Body of pancreas (tissue), 4 donors: ENCODE measurements around the gene TCP10L.

Experiments used
- POLR2A ChIP-seq, 3 donors: fragments of 450-650 bp; IDR thresholded peaks; one replicate each; pipeline ENCODE4 v1.6.1; 2016; ENCODE audit warnings: antibody characterized with exemption in 3 of 3, mild to moderate bottlenecking in 2 of 3
- TF ChIP-seq, protein P1 (sequence below), 7 experiments: fragments of 450-650 bp in 4 of 7; fragments of 200-600 bp in 3 of 7; sonication (generic) in 3 of 7; IDR thresholded peaks; one replicate each; pipeline ENCODE4 v1.5.1; 2016 to 2019; ENCODE audit warnings: antibody characterized with exemption in 7 of 7

- TF ChIP-seq, protein P1, sequence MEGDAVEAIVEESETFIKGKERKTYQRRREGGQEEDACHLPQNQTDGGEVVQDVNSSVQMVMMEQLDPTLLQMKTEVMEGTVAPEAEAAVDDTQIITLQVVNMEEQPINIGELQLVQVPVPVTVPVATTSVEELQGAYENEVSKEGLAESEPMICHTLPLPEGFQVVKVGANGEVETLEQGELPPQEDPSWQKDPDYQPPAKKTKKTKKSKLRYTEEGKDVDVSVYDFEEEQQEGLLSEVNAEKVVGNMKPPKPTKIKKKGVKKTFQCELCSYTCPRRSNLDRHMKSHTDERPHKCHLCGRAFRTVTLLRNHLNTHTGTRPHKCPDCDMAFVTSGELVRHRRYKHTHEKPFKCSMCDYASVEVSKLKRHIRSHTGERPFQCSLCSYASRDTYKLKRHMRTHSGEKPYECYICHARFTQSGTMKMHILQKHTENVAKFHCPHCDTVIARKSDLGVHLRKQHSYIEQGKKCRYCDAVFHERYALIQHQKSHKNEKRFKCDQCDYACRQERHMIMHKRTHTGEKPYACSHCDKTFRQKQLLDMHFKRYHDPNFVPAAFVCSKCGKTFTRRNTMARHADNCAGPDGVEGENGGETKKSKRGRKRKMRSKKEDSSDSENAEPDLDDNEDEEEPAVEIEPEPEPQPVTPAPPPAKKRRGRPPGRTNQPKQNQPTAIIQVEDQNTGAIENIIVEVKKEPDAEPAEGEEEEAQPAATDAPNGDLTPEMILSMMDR (IDR thresholded peaks at IDR 0.05): no peak
- no peak for TF ChIP-seq POLR2A (IDR thresholded peaks at IDR 0.05)
These were observed 27.6 kb upstream of the TCP10L start for GRCh38 chr21:32612999-32613337.
